HG03066 (cell line): ENCODE data around the gene DLG2.

Source experiments
- ATAC-seq: cut with Tn5 transposase; IDR thresholded peaks from one replicate; pipeline ENCODE4 v1.9.1; 2021; ENCODE audit warnings: low read depth; ENCODE audit not compliant: unreplicated experiment

DLG2 gene

GRCh38 chr11:83815736-83816135, 1811.4 kb downstream of the DLG2 start:
- no peak for ATAC-seq

- no peak for ATAC-seq
Observed at GRCh38 chr11:83813296-83813695, 1813.8 kb downstream of the DLG2 start.

- no peak for ATAC-seq
Observed at GRCh38 chr11:83809274-83809673, 1817.9 kb downstream of the DLG2 start.

GRCh38 chr11:83801799-83802198, 1825.3 kb downstream of the DLG2 start:
- ATAC-seq = no peak

GRCh38 chr11:83793310-83793709, 1833.8 kb downstream of the DLG2 start:
- no peak for ATAC-seq

- no peak for ATAC-seq
Observed at GRCh38 chr11:83791557-83791956, 1835.6 kb downstream of the DLG2 start.

- ATAC-seq = no peak
Observed at GRCh38 chr11:83785942-83786341, 1841.2 kb downstream of the DLG2 start.

GRCh38 chr11:83784419-83784818, 1842.7 kb downstream of the DLG2 start:
- ATAC-seq = no peak

GRCh38 chr11:83782329-83782728, 1844.8 kb downstream of the DLG2 start:
- ATAC-seq = no peak

- ATAC-seq = no peak
Observed at GRCh38 chr11:83779876-83780275, 1847.3 kb downstream of the DLG2 start.

- ATAC-seq = no peak
Observed at GRCh38 chr11:83778596-83778995, 1848.5 kb downstream of the DLG2 start.

GRCh38 chr11:83773950-83774880, 1852.9 kb downstream of the DLG2 start:
- no peak for ATAC-seq

- ATAC-seq = no peak
Observed at GRCh38 chr11:83768489-83768888, 1858.7 kb downstream of the DLG2 start.

- no peak for ATAC-seq
Observed at GRCh38 chr11:83766932-83767331, 1860.2 kb downstream of the DLG2 start.

- ATAC-seq = no peak
Observed at GRCh38 chr11:83764643-83765042, 1862.5 kb downstream of the DLG2 start.

GRCh38 chr11:83760932-83761331, 1866.2 kb downstream of the DLG2 start:
- no peak for ATAC-seq

- ATAC-seq = no peak
Observed at GRCh38 chr11:83759148-83759547, 1868.0 kb downstream of the DLG2 start.

- no peak for ATAC-seq
Observed at GRCh38 chr11:83751041-83751440, 1876.1 kb downstream of the DLG2 start.

- no peak for ATAC-seq
Observed at GRCh38 chr11:83746921-83747585, 1880.1 kb downstream of the DLG2 start.

- no peak for ATAC-seq
Observed at GRCh38 chr11:83744620-83745192, 1882.4 kb downstream of the DLG2 start.

- ATAC-seq = no peak
Observed at GRCh38 chr11:83736684-83737083, 1890.5 kb downstream of the DLG2 start.
